ENCODE data around the gene PPIL4. TPM values are rescaled to one million over a fixed set of nuclear protein-coding genes. Genes with fewer than 3 reads are reported as not detected.
A peak's percentile ranks its signal among the peaks of the same experiment; 100 is the strongest.

Gene PPIL4
- total and polyA plus RNA-seq, 8 donors: 6.5 to 14.2 (median 8.8) TPM

- WGBS, 2 donors: 85 to 86% methylated on average over 2 of the region's 2 CpGs
- no peak for TF ChIP-seq CTCF (IDR thresholded peaks at IDR 0.05)
- peaks cover 5 to 18% (median 14%) of the 10 kb centered on the region in 3 donors for H3K4me1 ChIP-seq
- ATAC-seq (no peak), DNase-seq (no peak), FAIRE-seq (no peak)
- intact Hi-C loops (cut with DNase I): no loop called here
- no peaks in the 10 kb centered on the region for H3K9me3 ChIP-seq
- H3K27me3 ChIP-seq: no peaks in the 10 kb centered on the region
- no peak overlapping the region for H3K27ac ChIP-seq
- no peak overlapping the region for H3K4me3 ChIP-seq
- peaks cover 0 to 44% (median 5%) of the 10 kb centered on the region in 3 donors for H3K36me3 ChIP-seq
These were observed 4.7 kb downstream of the PPIL4 start for GRCh38 chr6:149541139-149541538.

- Histone ChIP-seq H3K27me3 (no peaks in the 10 kb centered on the region), H3K4me1 (no peaks in the 10 kb centered on the region), H3K4me3 (no peak overlapping the region), H3K36me3 (peaks cover 6 to 80% (median 12%) of the 10 kb centered on the region in 3 donors), H3K9me3 (no peaks in the 10 kb centered on the region), H3K27ac (no peak overlapping the region)
- DNase-seq (no peak), ATAC-seq (no peak), FAIRE-seq (no peak)
- WGBS, 2 donors: 90% methylated on average over 1 of the region's 1 CpG
- no peak for TF ChIP-seq CTCF (IDR thresholded peaks at IDR 0.05)
- intact Hi-C loops (cut with DNase I): no loop called here
These were observed 11.1 kb downstream of the PPIL4 start for GRCh38 chr6:149534742-149535141.

- TF ChIP-seq CTCF (IDR thresholded peaks at IDR 0.05): no peak
- 98 to 99% methylated on average over 5 of the region's 5 CpGs for WGBS, 2 donors
- no peak overlapping the region for H3K4me3 ChIP-seq
- H3K36me3 ChIP-seq: peaks cover 0 to 65% (median 18%) of the 10 kb centered on the region in 3 donors
- no peaks in the 10 kb centered on the region for H3K27me3 ChIP-seq
- no peak for DNase-seq
- intact Hi-C loops (cut with DNase I): no loop called here
- no peak for FAIRE-seq
- no peaks in the 10 kb centered on the region for H3K4me1 ChIP-seq
- no peak for ATAC-seq
- no peaks in the 10 kb centered on the region for H3K9me3 ChIP-seq
- H3K27ac ChIP-seq: no peak overlapping the region
These were observed 16.2 kb downstream of the PPIL4 start for GRCh38 chr6:149529650-149530049.

GRCh38 chr6:149515494-149515893 lies 30.3 kb downstream of the PPIL4 start:
- intact Hi-C loops (cut with DNase I): no loop called here
- Histone ChIP-seq H3K4me1 (no peaks in the 10 kb centered on the region), H3K4me3 (no peak overlapping the region), H3K27ac (no peak overlapping the region), H3K27me3 (no peaks in the 10 kb centered on the region), H3K9me3 (no peaks in the 10 kb centered on the region), H3K36me3 (peaks cover 0 to 8% (median 7%) of the 10 kb centered on the region in 3 donors)
- no peak for TF ChIP-seq CTCF (IDR thresholded peaks at IDR 0.05)
- 88 to 90% methylated on average over 1 of the region's 1 CpG for whole genome bisulfite sequencing, 2 donors
- DNase-seq (no peak), FAIRE-seq (no peak), ATAC-seq (no peak)

GRCh38 chr6:149513915-149514314 lies 31.9 kb downstream of the PPIL4 start:
- Histone ChIP-seq H3K9me3 (no peaks in the 10 kb centered on the region), H3K27me3 (no peaks in the 10 kb centered on the region), H3K36me3 (peaks cover 0 to 7% (median 0%) of the 10 kb centered on the region in 3 donors), H3K27ac (no peak overlapping the region), H3K4me1 (no peaks in the 10 kb centered on the region), H3K4me3 (no peak overlapping the region)
- FAIRE-seq: no peak
- intact Hi-C loops (cut with DNase I): no loop called here
- peak in 1 of 4 donors; percentile 39 for ATAC-seq
- no peak for TF ChIP-seq CTCF (IDR thresholded peaks at IDR 0.05)
- no peak for DNase-seq
- 90 to 93% methylated on average over 5 of the region's 5 CpGs for WGBS, 2 donors
